K562 (cell line): ENCODE data around the gene ICAM3. TPM values are rescaled to one million over a fixed set of nuclear protein-coding genes. Genes with fewer than 3 reads are reported as not detected.

ENCODE experiments used
- ATAC-seq: fragments of 200-7000 bp; cut with Tn5 transposase; 3 replicates; pipeline ENCODE4 v1.9.1; 2020; ENCODE audit warnings: moderate library complexity
- BruUV-seq: library from RNA; stranded (reverse); fragments of 400-500 nt; replicated peaks from 2 replicates; lab custom pipeline; 2021; lab: Mats Ljungman, UMichigan
- CTCF ChIA-PET: fragments of 300-600 bp; formaldehyde crosslinking; extraction: SDS; loops from one replicate; lab custom pipeline; 2021; ENCODE audit warnings: low intra/inter-chr PET ratio; lab: Yijun Ruan, JAX
- POLR2A ChIA-PET: fragments of 300-600, 350-650 bp; sonication (Branson Sonifier 250); formaldehyde crosslinking; extraction: SDS; loops from one replicate; lab custom pipeline; 2021; ENCODE audit warnings: antibody characterized with exemption, inconsistent platforms; lab: Yijun Ruan, JAX
- DNase-seq, 4 experiments: peaks; one replicate each; pipeline versions ENCODE4 v3.0.0 to v3.0.0-alpha.2; 2011 to 2018; ENCODE audit warnings: low spot score in 3 of 4, mixed read lengths in 3 of 4; ENCODE audit errors: extremely low read depth in 1 of 4
- FAIRE-seq: peaks from 2 replicates; lab custom pipeline; 2011; peaks lifted over from hg19 to GRCh38; lab: Jason Lieb, UNC
- H2AFZ ChIP-seq: 2 replicates; pipeline ENCODE4 v1.6.0; 2011; ENCODE audit warnings: low read depth, low read length, control low read depth, inconsistent platforms
- H3K27ac ChIP-seq: fragments of 200-600 bp; 3 replicates; pipeline ENCODE4 v1.8.0; 2011; ENCODE audit warnings: low read depth, mild to moderate bottlenecking, control low read depth, inconsistent platforms, low read length, moderate library complexity, mixed read lengths; ENCODE audit errors: extremely low read depth
- H3K27me3 ChIP-seq, 2 experiments: fragments of 300-600 bp in 1 of 2; 2 replicates in 1 of 2; 3 replicates in 1 of 2; pipeline versions ENCODE4 v1.6.0 to v1.8.0; 2011; ENCODE audit warnings: inconsistent platforms in 2 of 2, low read length in 2 of 2, mild to moderate bottlenecking in 1 of 2, mixed read lengths in 1 of 2, moderate library complexity in 1 of 2; ENCODE audit not compliant: control insufficient read depth in 2 of 2, insufficient read depth in 2 of 2
- H3K36me3 ChIP-seq: fragments of 300-600 bp; 3 replicates; pipeline ENCODE4 v1.8.0; 2011; ENCODE audit warnings: mild to moderate bottlenecking, low read length, inconsistent platforms; ENCODE audit not compliant: control insufficient read depth, insufficient read depth
- H3K4me1 ChIP-seq, 2 experiments: fragments of 200-600 bp in 1 of 2; replicated peaks in 1 of 2; 2 replicates in 1 of 2; 3 replicates in 1 of 2; pipeline versions ENCODE4 v1.5.1 to v1.8.0; 2011; ENCODE audit warnings: inconsistent platforms in 2 of 2, low read length in 2 of 2, mild to moderate bottlenecking in 1 of 2, mixed read lengths in 1 of 2, moderate library complexity in 1 of 2; ENCODE audit not compliant: control insufficient read depth in 2 of 2, insufficient read depth in 2 of 2
- H3K4me2 ChIP-seq: 2 replicates; pipeline ENCODE4 v1.6.1; 2011; ENCODE audit warnings: low read length, control low read depth, inconsistent platforms, mixed read lengths; ENCODE audit not compliant: insufficient read depth
- H3K4me3 ChIP-seq: fragments of 200-600 bp; sonication (generic), shearing (Covaris generic); 2 replicates; pipeline ENCODE4 v1.5.1; 2016; ENCODE audit warnings: control low read depth, inconsistent platforms
- H3K79me2 ChIP-seq: fragments of 200-600 bp; 3 replicates; pipeline ENCODE4 v1.8.0; 2011; ENCODE audit warnings: low read length, inconsistent platforms; ENCODE audit not compliant: control insufficient read depth, insufficient read depth
- H3K9ac ChIP-seq, 2 experiments: 2 replicates each; pipeline versions ENCODE4 v1.6.0 to v1.6.1; 2011; ENCODE audit warnings: low read depth in 2 of 2, low read length in 2 of 2, control low read depth in 1 of 2, inconsistent platforms in 1 of 2, mild to moderate bottlenecking in 1 of 2, mixed read lengths in 1 of 2; ENCODE audit not compliant: insufficient read depth in 1 of 2
- H3K9me1 ChIP-seq: one replicate; pipeline ENCODE4 v1.6.0; 2011; ENCODE audit warnings: inconsistent platforms, mild to moderate bottlenecking, low read length, moderate library complexity; ENCODE audit not compliant: control insufficient read depth, insufficient read depth
- H3K9me3 ChIP-seq: replicated peaks from 2 replicates; pipeline ENCODE4 v1.5.1; 2011; ENCODE audit warnings: low read depth, low read length, inconsistent platforms; ENCODE audit not compliant: control insufficient read depth, insufficient read depth
- H4K20me1 ChIP-seq: replicated peaks from 2 replicates; pipeline ENCODE4 v1.6.1; 2011; ENCODE audit warnings: low read length, inconsistent platforms, mixed read lengths; ENCODE audit not compliant: control insufficient read depth, insufficient read depth
- BMI1 ChIP-seq: fragments of 150-350 bp; IDR thresholded peaks from 2 replicates; pipeline ENCODE4 v1.6.1; 2014; ENCODE audit warnings: low read length
- CAMTA2 ChIP-seq: fragments of 250-450 bp; sonication (Bioruptor Pico); conservative IDR thresholded peaks from 2 replicates; pipeline ENCODE4 v1.5.1; 2022
- NFIX ChIP-seq: fragments of 250-450 bp; sonication (Bioruptor Pico); IDR thresholded peaks from 2 replicates; pipeline ENCODE4 v1.4.0; 2020; ENCODE audit warnings: low read depth, mild to moderate bottlenecking, moderate library complexity
- POLR2AphosphoS5 ChIP-seq: IDR thresholded peaks from 2 replicates; pipeline ENCODE4 v1.6.1; 2011; ENCODE audit warnings: mild to moderate bottlenecking, low read depth, low read length, moderate library complexity; ENCODE audit not compliant: control insufficient read depth, insufficient read depth
- POLR2G ChIP-seq: fragments of 200-400 bp; formaldehyde crosslinking; IDR thresholded peaks from 2 replicates; pipeline ENCODE4 v1.6.1; 2017; ENCODE audit warnings: low read depth, mild to moderate bottlenecking, antibody characterized with exemption, low read length, moderate library complexity
- POLR2H ChIP-seq: IDR thresholded peaks from 2 replicates; pipeline ENCODE4 v1.6.1; 2016; ENCODE audit warnings: missing genetic modification characterization, low read depth, mild to moderate bottlenecking, control low read depth, missing compliant biosample characterization, moderate library complexity
- RB1 ChIP-seq: fragments of 450-650 bp; IDR thresholded peaks from 2 replicates; pipeline ENCODE4 v1.6.1; 2017; ENCODE audit warnings: low read depth, mild to moderate bottlenecking
- RBM22 ChIP-seq: fragments of 200-400 bp; formaldehyde crosslinking; IDR thresholded peaks from 2 replicates; pipeline ENCODE4 v1.6.1; 2018; ENCODE audit warnings: low read length, low read depth; ENCODE audit not compliant: poor library complexity, severe bottlenecking
- TBL1XR1 ChIP-seq, 2 experiments: IDR thresholded peaks; 2 replicates each; pipeline ENCODE4 v1.6.1; 2012; ENCODE audit warnings: improper control_type of control experiment in 2 of 2, low read length in 2 of 2, mild to moderate bottlenecking in 1 of 2
- TCFL5 ChIP-seq: fragments of 250-450 bp; sonication (Bioruptor Pico); conservative IDR thresholded peaks from 2 replicates; pipeline ENCODE4 v1.6.1; 2021; ENCODE audit warnings: mild to moderate bottlenecking, moderate library complexity, matching md5 sums
- ZC3H4 ChIP-seq: sonication (generic); formaldehyde crosslinking; IDR thresholded peaks from 2 replicates; pipeline ENCODE4 v1.9.0; 2021; ENCODE audit warnings: missing genetic modification reagents, borderline replicate concordance
- ZNF143 ChIP-seq: sonication (generic); formaldehyde crosslinking; IDR thresholded peaks from 2 replicates; pipeline ENCODE4 v1.9.0; 2022; ENCODE audit warnings: mild to moderate bottlenecking, missing genetic modification reagents
- ZNF23 ChIP-seq: fragments of 250-450 bp; sonication (Bioruptor Pico); IDR thresholded peaks from 2 replicates; pipeline ENCODE4 v1.4.0; 2020; ENCODE audit warnings: mild to moderate bottlenecking
- ZNF274 ChIP-seq: IDR thresholded peaks from 2 replicates; pipeline ENCODE4 v1.6.1; 2011; ENCODE audit warnings: low read depth, mild to moderate bottlenecking, low read length, moderate library complexity, borderline replicate concordance
- WGBS: fragments of 100-300 bp; shearing (Covaris generic); methylation state at CpG from one replicate; pipeline ENCODE4 v1.1.6; 2016; ENCODE audit warnings: low coverage, mixed read lengths; ENCODE audit not compliant: insufficient coverage; ENCODE audit errors: missing lambda C conversion rate; 5-methylcytosine and 5-hydroxymethylcytosine counted together
- in situ Hi-C: fragments of 300-500 bp; cut with MboI; formaldehyde crosslinking; loops from 4 replicates; pipeline ENCODE4 v1.15.0; 2018; ENCODE audit warnings: inconsistent platforms, mixed read lengths
- intact Hi-C: fragments of 100-400 bp; cut with micrococcal nuclease; formaldehyde crosslinking; loops from 2 replicates; pipeline ENCODE4 v1.14.2; 2022
- polyA plus RNA-seq, 8 experiments: library from polyadenylated mRNA; depleted of rRNA in 4 of 8; stranded (reverse) in 5 of 8; unstranded in 3 of 8; fragments of >200 nt; fragmentation: Nextera tagmentation in 2 of 8; fragmentation: Illumina TruSeq in 1 of 8; extraction: Ambion mirVana in 2 of 8; extraction: Trizol in 1 of 8; gene quantifications; 2 replicates each; pipeline versions ENCODE4 v1.2.1 to v1.2.3, GENCODE V29; 2011 to 2014; ENCODE audit warnings: inconsistent platforms in 1 of 8, missing spikeins in 1 of 8
- total RNA-seq, 7 experiments: library from RNA; depleted of rRNA in 6 of 7; stranded (reverse); fragments of >200 nt in 6 of 7; fragmentation: Illumina TruSeq in 2 of 7; extraction: Trizol in 2 of 7; gene quantifications; 2 replicates each; pipeline versions ENCODE4 v1.2.1 to v1.2.3, GENCODE V29; 2011 to 2021; ENCODE audit warnings: low replicate concordance in 1 of 7
- TF ChIP-seq, protein P1 (sequence below): sonication (generic); formaldehyde crosslinking; IDR thresholded peaks from 2 replicates; pipeline ENCODE4 v1.8.1; 2023; ENCODE audit warnings: mild to moderate bottlenecking, missing genetic modification reagents
- TF ChIP-seq, protein P2 (sequence below): sonication (generic); formaldehyde crosslinking; IDR thresholded peaks from 2 replicates; pipeline ENCODE4 v1.8.0; 2022; ENCODE audit warnings: mild to moderate bottlenecking, low read depth, missing genetic modification reagents
- TF ChIP-seq, protein P3 (sequence below): sonication (generic); formaldehyde crosslinking; IDR thresholded peaks from 2 replicates; pipeline ENCODE4 v1.9.0; 2022; ENCODE audit warnings: mild to moderate bottlenecking, missing genetic modification reagents

ICAM3 gene
- total and polyA plus RNA-seq, 9 of the 15 experiments (the other 6 are each of a cell fraction or from before 2014, with no cell fraction given): 6.5 to 39.5 (median 24.2) TPM

DNA sequence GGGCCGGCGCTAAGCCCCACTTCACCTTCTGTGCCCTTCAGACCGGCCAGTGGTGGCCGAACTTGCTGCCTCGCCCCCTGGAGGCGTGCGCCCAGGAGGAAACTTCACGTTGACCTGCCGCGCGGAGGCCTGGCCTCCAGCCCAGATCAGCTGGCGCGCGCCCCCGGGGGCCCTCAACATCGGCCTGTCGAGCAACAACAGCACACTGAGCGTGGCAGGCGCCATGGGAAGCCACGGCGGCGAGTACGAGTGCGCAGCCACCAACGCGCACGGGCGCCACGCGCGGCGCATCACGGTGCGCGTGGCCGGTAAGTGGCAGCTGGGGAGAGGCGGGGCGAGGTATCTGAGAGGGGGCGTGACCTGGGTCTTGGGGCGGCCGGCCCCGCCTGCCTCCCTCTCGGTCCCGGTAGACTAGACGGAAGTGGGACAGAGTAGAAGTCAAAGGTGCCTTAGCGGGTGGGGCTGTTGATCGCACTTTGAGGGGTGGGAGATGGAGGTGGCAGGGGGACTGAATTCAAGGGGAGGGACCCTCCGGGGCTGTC lies 44.0 kb downstream of the ICAM3 start (continued):
- TF ChIP-seq, protein P1, sequence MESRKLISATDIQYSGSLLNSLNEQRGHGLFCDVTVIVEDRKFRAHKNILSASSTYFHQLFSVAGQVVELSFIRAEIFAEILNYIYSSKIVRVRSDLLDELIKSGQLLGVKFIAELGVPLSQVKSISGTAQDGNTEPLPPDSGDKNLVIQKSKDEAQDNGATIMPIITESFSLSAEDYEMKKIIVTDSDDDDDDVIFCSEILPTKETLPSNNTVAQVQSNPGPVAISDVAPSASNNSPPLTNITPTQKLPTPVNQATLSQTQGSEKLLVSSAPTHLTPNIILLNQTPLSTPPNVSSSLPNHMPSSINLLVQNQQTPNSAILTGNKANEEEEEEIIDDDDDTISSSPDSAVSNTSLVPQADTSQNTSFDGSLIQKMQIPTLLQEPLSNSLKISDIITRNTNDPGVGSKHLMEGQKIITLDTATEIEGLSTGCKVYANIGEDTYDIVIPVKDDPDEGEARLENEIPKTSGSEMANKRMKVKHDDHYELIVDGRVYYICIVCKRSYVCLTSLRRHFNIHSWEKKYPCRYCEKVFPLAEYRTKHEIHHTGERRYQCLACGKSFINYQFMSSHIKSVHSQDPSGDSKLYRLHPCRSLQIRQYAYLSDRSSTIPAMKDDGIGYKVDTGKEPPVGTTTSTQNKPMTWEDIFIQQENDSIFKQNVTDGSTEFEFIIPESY: peak; percentile 100
- TF ChIP-seq POLR2H (no peak), POLR2G (peak; percentile 72), NFIX (no peak)
- TF ChIP-seq, protein P2, sequence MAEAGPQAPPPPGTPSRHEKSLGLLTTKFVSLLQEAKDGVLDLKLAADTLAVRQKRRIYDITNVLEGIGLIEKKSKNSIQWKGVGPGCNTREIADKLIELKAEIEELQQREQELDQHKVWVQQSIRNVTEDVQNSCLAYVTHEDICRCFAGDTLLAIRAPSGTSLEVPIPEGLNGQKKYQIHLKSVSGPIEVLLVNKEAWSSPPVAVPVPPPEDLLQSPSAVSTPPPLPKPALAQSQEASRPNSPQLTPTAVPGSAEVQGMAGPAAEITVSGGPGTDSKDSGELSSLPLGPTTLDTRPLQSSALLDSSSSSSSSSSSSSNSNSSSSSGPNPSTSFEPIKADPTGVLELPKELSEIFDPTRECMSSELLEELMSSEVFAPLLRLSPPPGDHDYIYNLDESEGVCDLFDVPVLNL: no peak

DNA sequence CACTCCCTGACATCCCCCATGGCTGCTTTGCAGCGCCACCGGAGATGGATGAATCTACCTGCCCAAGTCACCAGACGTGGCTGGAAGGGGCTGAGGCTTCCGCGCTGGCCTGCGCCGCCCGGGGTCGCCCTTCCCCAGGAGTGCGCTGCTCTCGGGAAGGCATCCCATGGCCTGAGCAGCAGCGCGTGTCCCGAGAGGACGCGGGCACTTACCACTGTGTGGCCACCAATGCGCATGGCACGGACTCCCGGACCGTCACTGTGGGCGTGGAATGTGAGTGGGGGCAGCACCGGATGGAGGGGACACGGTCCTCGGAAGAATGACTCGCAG lies 45.1 kb downstream of the ICAM3 start:
- H3K79me2 ChIP-seq: peaks cover 61% of the 10 kb centered on the region
- H4K20me1 ChIP-seq: no peaks in the 10 kb centered on the region; the same call in 1 of the 2 replicates
- FAIRE-seq (no peak), DNase-seq (peak in 1 of 4 experiments; percentile 4), ATAC-seq (no peak)
- intact Hi-C loops (no loop called here), in situ Hi-C loops (no loop called here)
- H3K9ac ChIP-seq: peak overlapping the region in 1 of 2 experiments; percentile 31; a peak in 1 of 4 replicates
- no TSS peak for BruUV-seq
- no peak overlapping the region; the same call in 2 of the 3 replicates for H3K27ac ChIP-seq
- ChIA-PET POLR2A (no interaction called here), CTCF (no interaction called here)
- no peak overlapping the region for H3K4me2 ChIP-seq
- peaks cover 10 to 73% of the 10 kb centered on the region in 2 experiments; a peak in 4 of 5 replicates for H3K4me1 ChIP-seq
- 0 out of 2 replicates have a peak, but pooled peaks have one; percentile 26 for TF ChIP-seq ZNF274
- 0 out of 2 replicates have a peak, but pooled peaks have one; percentile 39 for TF ChIP-seq ZC3H4 (CRISPR knock-in tag)
- no peak for TF ChIP-seq TCFL5 (CRISPR knock-in tag)
- TF ChIP-seq, protein P3, sequence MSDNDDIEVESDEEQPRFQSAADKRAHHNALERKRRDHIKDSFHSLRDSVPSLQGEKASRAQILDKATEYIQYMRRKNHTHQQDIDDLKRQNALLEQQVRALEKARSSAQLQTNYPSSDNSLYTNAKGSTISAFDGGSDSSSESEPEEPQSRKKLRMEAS (CRISPR knock-in tag): no peak
- TF ChIP-seq RB1: no peak
- TF ChIP-seq TBL1XR1 (IDR thresholded peaks at IDR 0.05; ENCODE audit: low read length in 2 of 2): no peak
- no peak for TF ChIP-seq ZNF143
- no peak for TF ChIP-seq BMI1
- 0 out of 2 replicates have a peak, but pooled peaks have one; percentile 4 for TF ChIP-seq POLR2AphosphoS5
- peak; percentile 39 for TF ChIP-seq RBM22
- TF ChIP-seq ZNF23: no peak
- no peak for TF ChIP-seq CAMTA2 (CRISPR knock-in tag)
- peaks cover 40% of the 10 kb centered on the region; the same call in 2 of the 3 replicates for H3K36me3 ChIP-seq
- H3K27me3 ChIP-seq: no peaks in the 10 kb centered on the region
- H3K9me3 ChIP-seq: peaks cover 2% of the 10 kb centered on the region; the same call in 1 of the 2 replicates
- no peak overlapping the region for H3K4me3 ChIP-seq
- WGBS: 98% methylated on average over 17 of the region's 25 CpGs
- no peaks in the 10 kb centered on the region for H3K9me1 ChIP-seq
- H2AFZ ChIP-seq: no peak overlapping the region
